Choroid plexus epithelial cell (primary cell): ENCODE data around the gene NFILZ.
"Not testable (repeated sequence)": the region's sequence is repeated elsewhere in the genome, so short reads cannot be mapped to it uniquely, and the experiment has no call there.

Source experiments
- DNase-seq: peaks from one replicate; pipeline ENCODE4 v3.0.0-alpha.2; 2010; ENCODE audit warnings: low read depth
- H3K4me3 ChIP-seq: 2 replicates; pipeline ENCODE4 v1.5.1; 2011; ENCODE audit warnings: low read depth, mild to moderate bottlenecking, control low read depth, low read length, moderate library complexity
- TF ChIP-seq, protein P1 (sequence below): conservative IDR thresholded peaks from 2 replicates; pipeline ENCODE4 v1.5.1; 2011; ENCODE audit warnings: low read depth, mild to moderate bottlenecking, control low read depth, inconsistent platforms, low read length, moderate library complexity

Gene NFILZ

GRCh38 chr19:8630796-8631424, 477 bp downstream of the NFILZ start:
- TF ChIP-seq, protein P1, sequence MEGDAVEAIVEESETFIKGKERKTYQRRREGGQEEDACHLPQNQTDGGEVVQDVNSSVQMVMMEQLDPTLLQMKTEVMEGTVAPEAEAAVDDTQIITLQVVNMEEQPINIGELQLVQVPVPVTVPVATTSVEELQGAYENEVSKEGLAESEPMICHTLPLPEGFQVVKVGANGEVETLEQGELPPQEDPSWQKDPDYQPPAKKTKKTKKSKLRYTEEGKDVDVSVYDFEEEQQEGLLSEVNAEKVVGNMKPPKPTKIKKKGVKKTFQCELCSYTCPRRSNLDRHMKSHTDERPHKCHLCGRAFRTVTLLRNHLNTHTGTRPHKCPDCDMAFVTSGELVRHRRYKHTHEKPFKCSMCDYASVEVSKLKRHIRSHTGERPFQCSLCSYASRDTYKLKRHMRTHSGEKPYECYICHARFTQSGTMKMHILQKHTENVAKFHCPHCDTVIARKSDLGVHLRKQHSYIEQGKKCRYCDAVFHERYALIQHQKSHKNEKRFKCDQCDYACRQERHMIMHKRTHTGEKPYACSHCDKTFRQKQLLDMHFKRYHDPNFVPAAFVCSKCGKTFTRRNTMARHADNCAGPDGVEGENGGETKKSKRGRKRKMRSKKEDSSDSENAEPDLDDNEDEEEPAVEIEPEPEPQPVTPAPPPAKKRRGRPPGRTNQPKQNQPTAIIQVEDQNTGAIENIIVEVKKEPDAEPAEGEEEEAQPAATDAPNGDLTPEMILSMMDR, result no peak
- DNase-seq, result no peak

DNA sequence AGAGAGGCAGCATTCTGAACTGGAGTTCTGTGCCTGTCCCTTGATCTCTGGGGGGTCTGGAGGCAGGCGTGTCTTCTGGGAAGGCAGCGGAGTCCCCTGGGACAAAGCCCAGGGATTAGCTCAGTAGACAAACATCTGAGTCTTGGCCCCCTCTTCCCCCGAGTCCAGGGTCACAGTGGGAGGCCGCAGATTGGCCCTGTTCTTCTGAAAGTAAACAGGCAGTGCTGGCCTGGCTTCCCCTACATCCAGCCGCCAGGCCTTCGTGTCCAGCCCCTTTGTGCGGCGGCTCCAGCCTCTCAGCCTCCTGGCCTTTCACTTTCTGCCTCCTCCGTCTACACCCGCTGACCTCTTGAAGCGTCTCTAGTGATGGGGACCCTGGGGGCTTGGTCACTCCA, 989 bp downstream of the NFILZ start:
- TF ChIP-seq, protein P1, result no peak
- H3K4me3 ChIP-seq, result no peak overlapping the region
- DNase-seq, result peak; percentile 96

More at GRCh38 chr19:8630796-8631424, 477 bp downstream of the NFILZ start:
- H3K4me3 ChIP-seq, result no peak overlapping the region

DNA sequence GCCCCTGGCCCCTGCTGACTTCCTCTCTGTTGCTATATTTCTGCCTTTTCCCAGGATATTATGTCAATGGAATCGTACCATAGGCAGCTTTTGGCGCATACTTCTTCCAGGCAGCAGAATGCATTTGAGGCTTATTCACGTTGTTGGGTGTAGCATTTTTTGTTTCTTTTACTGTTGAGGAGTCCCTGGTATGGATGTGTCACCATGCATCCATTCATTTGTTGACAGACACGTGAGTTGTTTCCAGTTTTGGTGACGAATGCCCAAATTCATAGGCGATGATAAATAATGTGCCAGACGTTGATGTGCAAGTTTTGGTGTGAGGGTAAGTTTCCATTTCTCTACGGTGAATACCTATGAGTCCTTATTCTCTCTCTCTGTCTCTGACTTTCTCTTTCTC, 5.0 kb downstream of the NFILZ start:
- H3K4me3 ChIP-seq, result no peak overlapping the region
- DNase-seq, result no peak
- TF ChIP-seq, protein P1, result no peak

- DNase-seq, result peak; percentile 51
Observed at GRCh38 chr19:8637070-8637469, 6.6 kb downstream of the NFILZ start.

DNA sequence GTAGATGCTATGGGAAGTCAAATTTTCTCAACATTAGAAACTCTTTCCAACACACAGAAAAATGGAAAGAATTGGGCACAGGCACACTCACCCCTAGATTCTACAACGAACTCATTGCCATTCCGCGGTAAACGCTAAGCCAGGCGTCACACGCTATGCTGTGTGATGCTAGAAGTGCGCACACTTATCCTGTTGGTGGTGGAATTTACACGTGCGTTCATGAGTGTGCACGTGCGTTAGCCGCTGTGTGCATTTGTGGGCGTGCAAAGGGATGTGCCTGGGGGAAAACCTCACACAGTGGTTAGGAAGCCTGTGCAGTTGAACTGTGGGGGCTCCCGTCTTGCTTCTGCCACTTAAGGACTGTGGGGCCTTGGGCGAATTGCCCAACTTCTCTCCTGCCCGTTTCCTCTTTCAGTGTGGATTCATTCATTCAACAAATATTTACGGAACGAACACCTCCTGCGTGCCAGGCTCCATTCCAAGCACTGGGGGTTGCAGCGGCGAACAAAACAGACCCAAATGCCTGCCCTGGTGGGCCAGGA, 7.7 kb downstream of the NFILZ start:
- peak; percentile 78 for DNase-seq
- TF ChIP-seq, protein P1, result no peak
- no peak overlapping the region for H3K4me3 ChIP-seq

More at GRCh38 chr19:8637070-8637469, 6.6 kb downstream of the NFILZ start:
- not testable (repeated sequence) for H3K4me3 ChIP-seq

- TF ChIP-seq, protein P1, result no peak
- H3K4me3 ChIP-seq, result no peak overlapping the region
Observed at GRCh38 chr19:8639821-8640401, 9.5 kb downstream of the NFILZ start.

DNA sequence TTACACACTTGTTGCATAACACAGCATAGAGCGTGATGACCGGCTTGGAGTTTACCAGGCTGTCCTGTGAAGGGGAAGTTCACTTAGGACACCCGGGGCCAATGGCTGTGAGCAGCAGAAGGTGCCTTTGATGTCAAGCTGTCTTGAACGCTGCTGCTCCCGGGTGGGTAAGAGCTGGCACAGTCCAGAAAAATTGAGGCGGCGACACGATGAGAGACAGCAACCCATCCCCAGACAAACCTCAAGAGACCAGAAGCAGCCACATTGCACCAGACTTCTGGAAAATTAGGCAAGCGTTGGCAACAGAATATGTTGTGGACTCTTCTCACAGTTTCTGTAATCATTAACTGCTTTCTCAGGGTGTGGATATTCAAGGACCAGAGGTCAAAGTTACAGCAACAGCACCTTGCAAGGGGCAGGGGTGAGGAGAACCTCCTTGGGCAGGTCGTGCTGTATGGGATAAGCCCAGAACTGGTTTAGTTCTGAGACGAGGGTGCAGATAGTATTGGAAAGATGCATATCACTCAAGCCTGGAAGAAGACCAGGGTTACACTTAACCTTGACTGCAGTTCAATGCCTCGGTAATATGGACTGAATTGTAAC, 10.1 kb downstream of the NFILZ start:
- TF ChIP-seq, protein P1, result no peak
- no peak overlapping the region for H3K4me3 ChIP-seq
- DNase-seq, result no peak

More at GRCh38 chr19:8639821-8640401, 9.5 kb downstream of the NFILZ start:
- peak; percentile 78 for DNase-seq
